Activated CD4-positive, CD25-positive, alpha-beta regulatory T cell treated with anti-CD3 and anti-CD28 coated beads, Interleukin-2, amount 50 U/mL, for 16 hours (primary cell): ENCODE data around the gene TUBGCP2.
"Not testable (repeated sequence)": the region's sequence is repeated elsewhere in the genome, so short reads cannot be mapped to it uniquely, and the experiment has no call there.

Source experiments
- DNase-seq: peaks from one replicate; pipeline ENCODE4 v3.0.0-alpha.2; 2020; ENCODE audit warnings: low read depth, low spot score

TUBGCP2 gene

GRCh38 chr10:133266056-133266795 lies 42.4 kb downstream of the TUBGCP2 start:
- DNase-seq, result no peak

GRCh38 chr10:133265052-133265451 lies 43.6 kb downstream of the TUBGCP2 start:
- not testable (repeated sequence) for DNase-seq

GRCh38 chr10:133264461-133264860 lies 44.2 kb downstream of the TUBGCP2 start:
- DNase-seq, result no peak

- DNase-seq, result no peak
Measured at GRCh38 chr10:133263674-133264073, 45.0 kb downstream of the TUBGCP2 start.

GRCh38 chr10:133262696-133263095 lies 46.0 kb downstream of the TUBGCP2 start:
- no peak for DNase-seq

GRCh38 chr10:133261726-133262325 lies 46.8 kb downstream of the TUBGCP2 start:
- peak; percentile 61 for DNase-seq

- DNase-seq, result no peak
Measured at GRCh38 chr10:133260895-133261725, 47.6 kb downstream of the TUBGCP2 start.

- DNase-seq, result no peak
Measured at GRCh38 chr10:133259602-133259989, 49.1 kb downstream of the TUBGCP2 start.

- peak; percentile 54 for DNase-seq
Measured at GRCh38 chr10:133258818-133259601, 49.7 kb downstream of the TUBGCP2 start.

- DNase-seq, result no peak
Measured at GRCh38 chr10:133258066-133258817, 50.4 kb downstream of the TUBGCP2 start.

GRCh38 chr10:133257489-133258065 lies 51.1 kb downstream of the TUBGCP2 start:
- DNase-seq, result no peak

- no peak for DNase-seq
Measured at GRCh38 chr10:133255323-133255722, 53.3 kb downstream of the TUBGCP2 start.

GRCh38 chr10:133254421-133255120 lies 54.1 kb downstream of the TUBGCP2 start:
- no peak for DNase-seq

- no peak for DNase-seq
Measured at GRCh38 chr10:133253361-133253955, 55.2 kb downstream of the TUBGCP2 start.

- no peak for DNase-seq
Measured at GRCh38 chr10:133252223-133252552, 56.5 kb downstream of the TUBGCP2 start.

- no peak for DNase-seq
Measured at GRCh38 chr10:133251388-133252222, 57.1 kb downstream of the TUBGCP2 start.

- no peak for DNase-seq
Measured at GRCh38 chr10:133249975-133250754, 58.5 kb downstream of the TUBGCP2 start.
